Erythroblast (primary cell): ENCODE results near the gene EFNA3.

Experiments used
- DNase-seq, 2 experiments: peaks; one replicate each; lab custom pipeline; 2025; lab: John Stamatoyannopoulos, UW
- GATA1 ChIP-seq: IDR thresholded peaks from 2 replicates; pipeline ENCODE4 v1.6.1; 2011; ENCODE audit warnings: low read depth, mild to moderate bottlenecking, control low read depth, low read length, moderate library complexity
- POLR2A ChIP-seq: IDR thresholded peaks from 2 replicates; pipeline ENCODE4 v1.6.1; 2011; ENCODE audit warnings: mild to moderate bottlenecking, low read length

EFNA3 gene

GRCh38 chr1:155126556-155127104 lies 48.0 kb downstream of the EFNA3 start:
- DNase-seq, result no peak

DNA sequence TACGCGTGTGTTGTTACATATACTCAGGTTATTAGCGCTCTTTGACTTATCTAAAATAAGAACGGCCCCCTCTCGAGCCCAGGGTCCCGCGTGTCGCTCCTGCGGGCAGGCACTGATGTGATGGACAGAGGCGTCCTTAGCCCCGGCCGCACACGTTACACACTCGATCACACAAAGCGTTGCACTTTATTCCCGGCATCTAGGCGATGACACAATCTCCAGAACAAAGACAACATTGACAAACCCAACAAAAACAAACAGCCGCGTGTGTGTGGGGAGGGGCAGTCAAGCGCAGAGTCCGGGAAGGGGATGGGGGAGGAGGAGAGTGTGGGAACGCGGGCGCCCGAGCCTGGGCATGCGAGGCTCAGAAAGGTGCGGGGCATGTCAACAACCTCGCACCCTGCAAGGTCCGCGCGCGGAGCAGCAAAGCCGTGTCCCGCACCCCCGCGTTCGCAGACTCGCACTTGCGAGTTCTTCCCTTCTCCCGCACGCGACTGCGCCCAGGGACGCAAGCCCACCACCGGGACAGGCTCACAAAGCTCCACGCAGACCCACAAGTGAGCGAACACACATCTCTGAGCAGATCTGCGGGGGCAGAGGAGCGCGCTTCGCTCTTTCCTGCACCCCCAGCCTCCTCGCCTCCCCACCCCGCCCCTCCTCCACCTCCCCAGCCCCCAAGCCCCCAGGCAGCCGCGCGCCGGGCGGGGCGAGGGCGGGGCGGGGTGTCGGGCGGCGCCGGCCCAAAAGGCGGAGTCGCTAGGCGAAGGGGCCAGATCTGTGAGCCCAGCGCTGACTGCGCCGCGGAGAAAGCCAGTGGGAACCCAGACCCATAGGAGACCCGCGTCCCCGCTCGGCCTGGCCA lies 48.7 kb downstream of the EFNA3 start, which contains the start of gene EFNA1:
TSS of gene EFNA1 (plus strand) at position 772 of the 862 bp plus-strand sequence. CDS start 102 bp downstream, outside the sequence.
- peak; percentile 38 to 47 for DNase-seq
- TF ChIP-seq GATA1, result no peak
- TF ChIP-seq POLR2A, result no peak

More at GRCh38 chr1:155126556-155127104, 48.0 kb downstream of the EFNA3 start:
- TF ChIP-seq GATA1, result no peak
- TF ChIP-seq POLR2A, result no peak

GRCh38 chr1:155127967-155128754 lies 49.5 kb downstream of the EFNA3 start:
- DNase-seq, result no peak
- no peak for TF ChIP-seq GATA1
- TF ChIP-seq POLR2A, result no peak

DNA sequence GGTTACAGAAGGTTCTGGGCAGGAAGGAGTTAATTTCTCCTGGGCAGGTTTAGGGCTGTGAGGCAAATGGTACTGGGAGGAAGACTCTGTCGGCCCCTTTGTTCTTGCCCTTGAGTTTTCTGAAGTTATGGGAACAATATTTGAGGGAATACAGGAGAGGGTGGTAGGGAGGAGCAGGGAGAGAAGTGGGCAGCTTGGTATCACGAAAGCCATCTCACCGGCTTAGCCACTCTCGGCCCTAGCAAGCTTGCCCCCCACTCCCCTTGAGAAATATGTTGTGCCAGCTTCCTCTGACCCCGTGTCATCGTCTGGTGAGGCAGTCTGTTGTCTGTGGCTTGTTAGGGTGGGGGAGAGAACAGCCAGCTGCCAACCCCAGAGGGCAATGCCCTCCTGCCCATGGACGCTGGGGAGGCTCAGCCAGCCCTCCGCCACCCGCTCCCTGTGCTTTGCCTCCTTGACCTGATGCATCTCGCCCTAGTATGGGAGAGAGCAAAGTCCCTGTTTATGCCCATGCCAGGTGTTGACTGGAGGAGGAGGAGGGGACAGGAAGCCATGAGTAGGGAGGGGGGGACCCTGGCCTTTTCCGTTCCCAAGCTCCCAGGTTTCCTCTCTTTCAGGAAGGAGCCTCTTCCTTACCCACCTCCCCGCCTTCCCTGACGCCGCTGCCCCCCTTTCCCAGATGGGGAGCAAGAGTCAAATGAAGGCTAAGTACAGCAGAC lies 50.3 kb downstream of the EFNA3 start:
- no peak for TF ChIP-seq GATA1
- TF ChIP-seq POLR2A, result no peak
- no peak for DNase-seq

- DNase-seq, result no peak
- no peak for TF ChIP-seq POLR2A
- no peak for TF ChIP-seq GATA1
Observed at GRCh38 chr1:155130272-155131006, 51.8 kb downstream of the EFNA3 start.

GRCh38 chr1:155131285-155131684 lies 52.6 kb downstream of the EFNA3 start:
- TF ChIP-seq GATA1, result no peak
- TF ChIP-seq POLR2A, result no peak
- DNase-seq, result no peak

DNA sequence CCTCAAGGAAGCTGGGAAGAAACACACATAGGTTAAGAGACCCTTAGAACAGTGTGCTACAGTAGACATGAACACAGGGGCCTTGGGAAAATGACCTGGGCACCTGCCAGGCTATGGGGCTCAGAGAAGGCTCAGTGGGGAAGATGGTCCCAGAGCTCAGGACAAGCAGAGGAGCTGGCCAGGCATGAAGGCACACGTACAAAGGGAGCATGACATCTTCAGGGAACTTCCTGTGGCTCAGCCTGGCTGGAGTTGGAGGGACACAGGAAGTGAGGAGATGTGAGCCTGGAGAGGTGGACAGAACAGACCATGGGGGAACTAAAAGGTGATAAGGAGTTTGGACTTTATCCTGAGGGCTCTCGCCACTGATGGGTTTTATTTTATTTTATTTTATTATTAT lies 53.2 kb downstream of the EFNA3 start:
- TF ChIP-seq GATA1, result no peak
- TF ChIP-seq POLR2A, result no peak
- no peak for DNase-seq

GRCh38 chr1:155133799-155134281 lies 55.2 kb downstream of the EFNA3 start:
- no peak for TF ChIP-seq GATA1
- TF ChIP-seq POLR2A, result no peak

DNA sequence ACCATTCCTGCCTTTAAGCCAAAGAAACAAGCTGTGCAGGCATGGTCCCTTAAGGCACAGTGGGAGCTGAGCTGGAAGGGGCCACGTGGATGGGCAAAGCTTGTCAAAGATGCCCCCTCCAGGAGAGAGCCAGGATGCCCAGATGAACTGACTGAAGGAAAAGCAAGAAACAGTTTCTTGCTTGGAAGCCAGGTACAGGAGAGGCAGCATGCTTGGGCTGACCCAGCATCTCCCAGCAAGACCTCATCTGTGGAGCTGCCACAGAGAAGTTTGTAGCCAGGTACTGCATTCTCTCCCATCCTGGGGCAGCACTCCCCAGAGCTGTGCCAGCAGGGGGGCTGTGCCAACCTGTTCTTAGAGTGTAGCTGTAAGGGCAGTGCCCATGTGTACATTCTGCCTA lies 55.7 kb downstream of the EFNA3 start:
- no peak for DNase-seq
- TF ChIP-seq POLR2A (no peak), GATA1 (no peak)

More at GRCh38 chr1:155133799-155134281, 55.2 kb downstream of the EFNA3 start:
- DNase-seq, result no peak

DNA sequence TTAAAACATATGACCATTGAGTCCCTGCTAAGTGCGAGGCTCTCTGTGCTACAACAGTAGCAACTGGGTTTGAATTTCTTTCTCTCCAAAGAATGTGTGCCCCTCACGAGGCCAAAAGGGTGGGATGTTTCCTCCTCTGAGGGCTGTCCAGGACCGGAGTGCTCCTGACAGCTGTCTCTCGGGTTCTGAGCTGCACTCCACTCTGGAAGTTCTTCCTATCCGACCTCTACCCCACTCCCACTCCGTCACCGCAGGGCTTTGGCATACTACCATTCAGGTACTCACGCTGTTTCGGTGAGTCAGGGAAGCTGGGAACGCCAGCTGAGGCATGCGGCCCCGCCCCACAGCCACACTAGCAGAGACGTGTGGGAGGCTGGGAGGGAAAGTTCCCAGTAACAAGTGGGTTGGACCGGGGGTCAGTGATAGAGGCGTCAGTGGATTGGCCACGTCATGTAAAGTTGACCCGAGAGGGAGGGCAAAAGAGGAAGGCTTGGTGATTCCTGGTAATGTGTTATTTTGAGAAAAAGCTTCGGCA lies 56.3 kb downstream of the EFNA3 start:
- TF ChIP-seq GATA1 (no peak), POLR2A (no peak)
- peak; percentile 67 to 83 for DNase-seq

GRCh38 chr1:155135415-155136028 lies 56.9 kb downstream of the EFNA3 start, which contains the start of gene SLC50A1:
SLC50A1 (plus strand) TSS chr1:155135852; CDS start chr1:155135912, 60 bp downstream.
- DNase-seq, result peak; percentile 94 to 97
- TF ChIP-seq GATA1 (no peak), POLR2A (peak; percentile 97)
